Keratinocyte (primary cell): ENCODE data around the gene NLGN1. TPM values are rescaled to one million over a fixed set of nuclear protein-coding genes. Genes with fewer than 3 reads are reported as not detected.

Source experiments
- DNase-seq: peaks from one replicate; pipeline ENCODE4 v3.0.0-alpha.2; 2011; ENCODE audit warnings: low read depth, missing footprints, low spot score
- FAIRE-seq: peaks from 2 replicates; lab custom pipeline; 2011; peaks lifted over from hg19 to GRCh38; lab: Jason Lieb, UNC
- H2AFZ ChIP-seq: 2 replicates; pipeline ENCODE4 v1.6.0; 2012; ENCODE audit warnings: low read length, control low read depth, inconsistent platforms; ENCODE audit not compliant: control insufficient read depth
- H3K27ac ChIP-seq: 2 replicates; pipeline ENCODE4 v1.5.1; 2011; ENCODE audit warnings: low read length; ENCODE audit not compliant: control insufficient read depth, insufficient read depth
- H3K27me3 ChIP-seq: 3 replicates; pipeline ENCODE4 v1.6.0; 2011; ENCODE audit warnings: low read length; ENCODE audit not compliant: control insufficient read depth, insufficient read depth; ENCODE audit errors: extremely low read depth
- H3K36me3 ChIP-seq, 2 experiments: 2 replicates in 1 of 2; 3 replicates in 1 of 2; pipeline ENCODE4 v1.5.1; 2011; ENCODE audit warnings: low read length in 2 of 2, mild to moderate bottlenecking in 1 of 2; ENCODE audit not compliant: control insufficient read depth in 2 of 2, insufficient read depth in 2 of 2; ENCODE audit errors: extremely low read depth in 1 of 2
- H3K4me1 ChIP-seq: 3 replicates; pipeline ENCODE4 v1.5.1; 2011; ENCODE audit warnings: low read length; ENCODE audit not compliant: control insufficient read depth, insufficient read depth; ENCODE audit errors: extremely low read depth
- H3K4me2 ChIP-seq: 3 replicates; pipeline ENCODE4 v1.6.0; 2011; ENCODE audit warnings: low read depth, low read length; ENCODE audit not compliant: control insufficient read depth, insufficient read depth; ENCODE audit errors: extremely low read depth
- H3K4me3 ChIP-seq, 3 experiments: fragments of 200-600 bp in 1 of 3; sonication (generic) in 1 of 3; 2 replicates in 2 of 3; 3 replicates in 1 of 3; pipeline ENCODE4 v1.5.1; 2011 to 2016; ENCODE audit warnings: low read length in 3 of 3, mild to moderate bottlenecking in 3 of 3, control low read depth in 2 of 3, inconsistent platforms in 1 of 3, low read depth in 1 of 3, mixed read lengths in 1 of 3, mixed run types in 1 of 3, moderate library complexity in 1 of 3; ENCODE audit not compliant: control insufficient read depth in 2 of 3, insufficient read depth in 2 of 3; ENCODE audit errors: extremely low read depth in 1 of 3
- H3K79me2 ChIP-seq: 2 replicates; pipeline ENCODE4 v1.6.0; 2012; ENCODE audit warnings: low read length; ENCODE audit not compliant: control insufficient read depth, insufficient read depth
- H3K9ac ChIP-seq: 3 replicates; pipeline ENCODE4 v1.6.0; 2011; ENCODE audit warnings: low read length; ENCODE audit not compliant: control insufficient read depth, insufficient read depth; ENCODE audit errors: extremely low read depth
- H3K9me1 ChIP-seq: 3 replicates; pipeline ENCODE4 v1.6.0; 2011; ENCODE audit warnings: low read length; ENCODE audit not compliant: control insufficient read depth, insufficient read depth; ENCODE audit errors: extremely low read depth
- H3K9me3 ChIP-seq: 2 replicates; pipeline ENCODE4 v1.5.1; 2012; ENCODE audit warnings: low read depth, low read length; ENCODE audit not compliant: control insufficient read depth
- H4K20me1 ChIP-seq: 3 replicates; pipeline ENCODE4 v1.6.0; 2011; ENCODE audit warnings: low read length; ENCODE audit not compliant: control insufficient read depth, insufficient read depth; ENCODE audit errors: extremely low read depth
- EZH2 ChIP-seq: IDR thresholded peaks from one replicate; pipeline ENCODE4 v1.6.1; 2012; ENCODE audit warnings: inconsistent platforms, mild to moderate bottlenecking, low read length, moderate library complexity
- dilution Hi-C: fragments of 300-500 bp; cut with MboI; formaldehyde crosslinking; loops from one replicate; pipeline ENCODE4 v1.7.0; 2020; ENCODE audit warnings: low sequenced_read_pairs; ENCODE audit not compliant: extremely low pct_ligation_motif_present
- polyA plus RNA-seq, 5 experiments: library from polyadenylated mRNA; depleted of rRNA in 3 of 5; stranded (reverse) in 3 of 5; stranded (forward) in 1 of 5; unstranded in 1 of 5; fragments of >200 nt; gene quantifications; 1 replicate in 1 of 5; 2 replicates in 3 of 5; 3 replicates in 1 of 5; pipeline versions ENCODE4 v1.2.1 to v1.2.3, GENCODE V29; 2011 to 2012; ENCODE audit warnings: missing spikeins in 2 of 5, low read depth in 1 of 5, low replicate concordance in 1 of 5
- TF ChIP-seq, protein P1 (sequence below), 3 experiments: IDR thresholded peaks in 1 of 3; conservative IDR thresholded peaks in 1 of 3; optimal IDR thresholded peaks in 1 of 3; 2 replicates in 2 of 3; 3 replicates in 1 of 3; pipeline versions ENCODE3 to v1.5.1; 2011; ENCODE audit warnings: low read length in 3 of 3, mild to moderate bottlenecking in 3 of 3, moderate library complexity in 2 of 3, control low read depth in 1 of 3, inconsistent platforms in 1 of 3; ENCODE audit not compliant: insufficient read depth in 2 of 3; ENCODE audit errors: extremely low read depth in 1 of 3

Gene NLGN1
- polyA plus RNA-seq, 1 donor (not counting 4 experiments of a cell fraction or from before 2014, with no cell fraction given) = not detected

DNA sequence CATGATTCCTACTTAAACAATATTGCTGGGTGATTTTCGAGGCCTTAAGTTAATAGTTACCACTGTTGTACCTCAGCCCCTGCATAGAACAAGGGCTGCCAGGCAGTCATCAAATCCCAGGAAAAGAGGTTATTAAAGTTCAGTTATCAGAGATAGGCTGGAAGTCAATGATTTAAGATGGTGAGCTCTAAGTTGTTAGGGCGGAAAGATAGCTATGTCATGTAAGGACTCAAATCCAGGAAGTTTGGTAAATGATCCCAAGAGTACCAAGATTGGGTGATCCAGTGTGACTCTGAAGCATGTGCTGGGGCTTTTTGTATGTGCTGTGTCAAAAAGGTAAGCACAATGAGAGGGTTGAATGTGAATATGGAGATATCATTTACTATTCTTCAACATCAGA is 287.9 kb downstream of the NLGN1 start:
- FAIRE-seq (no peak), DNase-seq (no peak)
- Histone ChIP-seq H3K27ac (no peak overlapping the region), H4K20me1 (no peaks in the 10 kb centered on the region), H2AFZ (no peak overlapping the region), H3K4me3 (no peak overlapping the region), H3K4me2 (no peak overlapping the region), H3K36me3 (no peaks in the 10 kb centered on the region), H3K79me2 (no peaks in the 10 kb centered on the region), H3K27me3 (no peaks in the 10 kb centered on the region), H3K9me1 (no peaks in the 10 kb centered on the region), H3K9ac (no peak overlapping the region), H3K4me1 (no peaks in the 10 kb centered on the region), H3K9me3 (no peaks in the 10 kb centered on the region)
- no peak for TF ChIP-seq EZH2
- TF ChIP-seq, protein P1, sequence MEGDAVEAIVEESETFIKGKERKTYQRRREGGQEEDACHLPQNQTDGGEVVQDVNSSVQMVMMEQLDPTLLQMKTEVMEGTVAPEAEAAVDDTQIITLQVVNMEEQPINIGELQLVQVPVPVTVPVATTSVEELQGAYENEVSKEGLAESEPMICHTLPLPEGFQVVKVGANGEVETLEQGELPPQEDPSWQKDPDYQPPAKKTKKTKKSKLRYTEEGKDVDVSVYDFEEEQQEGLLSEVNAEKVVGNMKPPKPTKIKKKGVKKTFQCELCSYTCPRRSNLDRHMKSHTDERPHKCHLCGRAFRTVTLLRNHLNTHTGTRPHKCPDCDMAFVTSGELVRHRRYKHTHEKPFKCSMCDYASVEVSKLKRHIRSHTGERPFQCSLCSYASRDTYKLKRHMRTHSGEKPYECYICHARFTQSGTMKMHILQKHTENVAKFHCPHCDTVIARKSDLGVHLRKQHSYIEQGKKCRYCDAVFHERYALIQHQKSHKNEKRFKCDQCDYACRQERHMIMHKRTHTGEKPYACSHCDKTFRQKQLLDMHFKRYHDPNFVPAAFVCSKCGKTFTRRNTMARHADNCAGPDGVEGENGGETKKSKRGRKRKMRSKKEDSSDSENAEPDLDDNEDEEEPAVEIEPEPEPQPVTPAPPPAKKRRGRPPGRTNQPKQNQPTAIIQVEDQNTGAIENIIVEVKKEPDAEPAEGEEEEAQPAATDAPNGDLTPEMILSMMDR (optimal IDR thresholded peaks at IDR 0.05 in 1 of 3, IDR thresholded peaks at IDR 0.05 in 1 of 3, conservative IDR thresholded peaks at IDR 0.05 in 1 of 3; ENCODE audit: extremely low read depth in 1 of 3, insufficient read depth in 2 of 3, low read length in 3 of 3) = no peak
- dilution Hi-C loops = no loop called here

DNA sequence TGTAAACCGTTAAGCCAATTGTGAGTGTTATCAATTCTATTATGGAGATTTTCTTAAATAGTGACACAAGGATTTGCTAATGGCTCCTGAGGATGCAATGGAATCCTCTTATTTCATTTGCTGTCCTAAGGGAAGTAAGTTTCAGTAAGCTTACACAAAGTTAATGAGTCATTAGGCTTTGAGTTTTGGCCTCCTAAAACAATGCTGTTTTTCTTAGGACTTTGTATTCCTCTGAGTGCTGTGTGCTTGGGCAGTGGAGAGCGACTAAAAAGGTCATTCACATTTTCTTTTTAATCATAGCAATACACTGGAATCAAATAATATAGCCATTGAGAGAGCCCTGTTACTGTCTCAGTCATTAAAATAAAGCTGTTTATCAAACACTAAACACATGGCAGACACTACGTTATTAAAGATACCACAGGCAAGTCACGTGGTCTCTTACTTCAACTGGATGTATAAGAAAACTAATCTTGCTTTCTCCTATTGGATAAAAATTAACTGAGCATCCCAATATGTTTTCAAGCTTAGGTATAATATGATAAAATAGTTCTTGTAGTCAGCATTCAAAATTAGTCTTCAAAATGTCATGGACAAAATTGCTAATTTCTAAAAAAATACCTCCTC is 290.8 kb downstream of the NLGN1 start:
- H2AFZ ChIP-seq = no peak overlapping the region
- no peaks in the 10 kb centered on the region for H3K79me2 ChIP-seq
- no peaks in the 10 kb centered on the region for H3K9me1 ChIP-seq
- H3K27me3 ChIP-seq = no peaks in the 10 kb centered on the region
- TF ChIP-seq EZH2 = no peak
- TF ChIP-seq, protein P1 (optimal IDR thresholded peaks at IDR 0.05 in 1 of 3, IDR thresholded peaks at IDR 0.05 in 1 of 3, conservative IDR thresholded peaks at IDR 0.05 in 1 of 3; ENCODE audit: extremely low read depth in 1 of 3, insufficient read depth in 2 of 3, low read length in 3 of 3) = no peak
- dilution Hi-C loops = no loop called here
- H3K36me3 ChIP-seq = no peaks in the 10 kb centered on the region
- H3K9me3 ChIP-seq = no peaks in the 10 kb centered on the region
- H3K27ac ChIP-seq = no peak overlapping the region
- no peak overlapping the region for H3K4me3 ChIP-seq
- no peak for DNase-seq
- H3K9ac ChIP-seq = no peak overlapping the region
- no peaks in the 10 kb centered on the region for H3K4me1 ChIP-seq
- no peak for FAIRE-seq
- H3K4me2 ChIP-seq = no peak overlapping the region
- H4K20me1 ChIP-seq = no peaks in the 10 kb centered on the region
